GM19328 (cell line): Measurements from ENCODE around the gene PARP8.
A peak's percentile ranks its signal among the peaks of the same experiment; 100 is the strongest.
"Not testable (repeated sequence)": the region's sequence is repeated elsewhere in the genome, so short reads cannot be mapped to it uniquely, and the experiment has no call there.

Experiments
- ATAC-seq: cut with Tn5 transposase; IDR thresholded peaks from one replicate; pipeline ENCODE4 v1.9.1; 2021; ENCODE audit warnings: mild to moderate bottlenecking, moderate library complexity; ENCODE audit not compliant: unreplicated experiment

PARP8 gene

DNA sequence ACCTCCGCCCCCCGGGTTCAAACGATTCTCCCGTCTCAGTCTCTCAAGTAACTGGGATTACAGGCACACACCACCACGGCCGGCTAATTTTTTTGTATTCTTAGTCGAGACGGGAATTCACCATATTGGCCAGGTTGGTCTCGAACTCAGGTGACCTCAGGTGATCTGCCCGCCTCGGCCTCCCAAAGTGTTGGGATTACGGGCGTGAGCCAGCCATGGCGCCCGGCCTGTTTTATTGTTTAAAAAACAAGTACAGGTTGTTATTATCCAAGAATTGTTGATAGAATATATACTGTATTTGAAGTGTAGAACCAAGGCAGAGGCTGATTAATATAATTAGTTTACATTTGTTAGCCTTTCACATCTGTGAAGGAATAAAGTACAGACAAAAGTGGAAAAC lies 8.9 kb downstream of the PARP8 start:
- ATAC-seq = no peak

- ATAC-seq = not testable (repeated sequence)
Measured at GRCh38 chr5:50679554-50679953, 13.1 kb downstream of the PARP8 start.

DNA sequence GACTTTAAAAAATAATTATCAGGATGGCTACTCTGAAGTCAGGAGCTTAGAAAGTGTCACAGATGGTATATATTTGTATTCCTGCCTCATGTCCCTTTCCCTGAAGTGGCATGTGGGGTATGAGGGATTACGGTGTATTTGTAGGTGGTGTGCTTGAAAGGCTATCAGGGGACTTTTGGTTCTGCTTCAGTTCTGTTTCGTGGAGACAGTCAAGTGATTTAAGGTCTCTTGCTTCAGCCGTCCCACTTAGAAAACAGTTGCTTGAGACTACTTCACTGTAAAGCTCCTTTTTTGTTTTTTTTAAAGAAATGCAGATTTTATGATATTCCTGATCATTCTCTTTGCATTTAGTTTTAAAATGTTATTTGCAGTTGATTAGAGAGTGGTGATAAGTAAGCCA lies 18.3 kb downstream of the PARP8 start:
- no peak for ATAC-seq

DNA sequence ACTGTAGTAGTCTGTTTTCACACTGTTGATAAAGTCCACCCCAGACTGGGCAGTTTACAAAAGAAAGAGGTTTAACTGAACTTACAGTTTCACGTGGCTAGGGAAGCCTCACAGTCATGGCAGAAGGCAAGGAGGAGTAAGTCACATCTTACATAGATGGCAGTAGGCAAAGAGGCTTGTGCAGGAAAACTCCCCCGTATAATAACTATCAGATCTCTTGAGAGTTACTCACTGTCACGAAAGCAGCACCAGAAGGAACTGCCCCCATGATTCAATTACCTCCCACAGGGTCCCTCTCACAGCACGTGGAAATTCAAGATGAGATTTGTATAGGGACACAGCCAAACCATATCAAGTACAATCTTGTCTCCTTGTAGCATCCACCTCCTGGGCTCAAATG lies 21.1 kb downstream of the PARP8 start:
- ATAC-seq = no peak

GRCh38 chr5:50691399-50692016 lies 25.1 kb downstream of the PARP8 start:
- no peak for ATAC-seq

DNA sequence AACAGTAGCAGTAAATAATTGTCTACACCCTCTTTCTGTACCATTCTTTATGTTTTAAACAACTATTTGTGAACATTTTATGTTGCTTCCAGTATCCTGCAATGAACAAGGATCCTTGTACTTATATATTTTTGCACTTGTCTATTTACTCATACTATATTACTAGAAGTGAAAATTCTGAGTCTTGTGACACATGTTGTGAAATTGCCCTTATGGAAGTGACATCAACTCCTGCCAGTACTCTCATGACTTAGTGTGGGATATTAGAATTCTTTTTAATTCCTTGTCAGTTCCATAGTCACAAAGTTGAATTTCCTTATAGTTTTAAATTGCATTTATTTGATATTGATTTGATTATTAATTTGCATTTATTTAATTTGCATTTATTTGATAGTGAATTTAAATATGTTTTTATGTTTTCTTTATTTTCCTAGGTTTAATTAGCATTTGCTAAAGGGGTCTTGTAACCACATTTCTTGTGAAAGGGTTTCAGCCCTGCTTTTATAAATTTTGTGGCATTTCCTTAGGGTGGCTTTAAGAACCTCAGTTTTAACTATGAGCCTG lies 27.7 kb downstream of the PARP8 start:
- no peak for ATAC-seq

- not testable (repeated sequence) for ATAC-seq
Measured at GRCh38 chr5:50694626-50695025, 28.2 kb downstream of the PARP8 start.

DNA sequence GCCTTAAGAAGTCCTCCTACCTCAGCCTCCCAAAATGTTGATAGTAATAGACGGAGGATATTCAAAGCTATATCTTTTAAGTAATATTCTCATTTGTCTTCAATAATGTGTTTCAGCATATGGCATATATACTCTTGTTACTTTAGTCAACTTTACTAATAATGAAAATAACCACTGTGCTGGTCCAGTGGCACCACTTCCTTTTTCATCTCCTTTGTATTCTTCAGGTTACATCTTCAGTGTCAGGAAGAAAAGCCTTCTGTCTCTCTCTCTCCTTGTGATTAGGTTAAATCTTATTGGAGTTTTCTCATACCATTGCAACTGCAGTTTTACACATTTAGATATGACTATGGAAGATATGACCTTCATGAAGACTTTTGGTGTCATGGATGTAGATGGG lies 31.3 kb downstream of the PARP8 start:
- ATAC-seq = peak; percentile 58

GRCh38 chr5:50699737-50700136 lies 33.3 kb downstream of the PARP8 start:
- no peak for ATAC-seq

DNA sequence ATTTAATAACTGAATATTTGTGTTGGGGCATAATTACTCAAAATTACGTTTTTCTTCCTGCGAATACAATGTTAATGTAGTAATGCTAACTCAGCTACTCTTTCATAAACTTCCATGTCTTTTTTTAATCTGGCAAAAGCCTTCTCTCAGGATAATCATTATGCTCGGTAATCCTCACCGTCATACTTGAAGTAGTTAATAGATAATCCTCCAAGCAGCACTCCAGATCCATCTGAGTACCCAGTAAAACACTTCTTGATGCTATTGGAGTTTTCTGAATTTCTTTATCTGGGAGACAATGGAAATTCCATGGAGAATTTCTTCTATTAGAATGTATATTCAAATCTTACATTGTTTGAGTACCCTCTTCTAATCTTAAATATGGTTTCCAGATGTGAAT lies 34.3 kb downstream of the PARP8 start:
- ATAC-seq = no peak

- ATAC-seq = no peak
Measured at GRCh38 chr5:50702615-50703366, 36.4 kb downstream of the PARP8 start.

- no peak for ATAC-seq
Measured at GRCh38 chr5:50703367-50703666, 36.9 kb downstream of the PARP8 start.

GRCh38 chr5:50704730-50705129 lies 38.3 kb downstream of the PARP8 start:
- ATAC-seq = no peak

DNA sequence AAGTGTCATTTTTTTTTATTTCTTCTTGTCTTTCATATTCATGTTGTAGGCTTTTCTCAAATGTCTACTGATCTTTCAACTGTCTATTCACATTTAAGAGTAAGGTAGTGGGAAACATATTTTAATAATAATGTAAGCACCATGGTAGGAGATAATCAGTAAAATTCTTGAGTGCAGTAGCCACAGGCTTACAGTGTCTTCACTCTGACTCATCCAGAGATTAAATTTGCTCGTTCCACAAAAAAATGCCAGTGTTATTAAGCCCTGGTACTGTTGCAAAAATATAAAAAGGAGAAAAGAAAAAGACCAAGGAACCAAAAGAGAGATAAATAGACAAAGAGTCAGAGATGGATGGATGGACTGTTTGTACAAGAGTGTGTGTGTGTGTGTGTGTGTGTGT lies 43.0 kb downstream of the PARP8 start:
- no peak for ATAC-seq

DNA sequence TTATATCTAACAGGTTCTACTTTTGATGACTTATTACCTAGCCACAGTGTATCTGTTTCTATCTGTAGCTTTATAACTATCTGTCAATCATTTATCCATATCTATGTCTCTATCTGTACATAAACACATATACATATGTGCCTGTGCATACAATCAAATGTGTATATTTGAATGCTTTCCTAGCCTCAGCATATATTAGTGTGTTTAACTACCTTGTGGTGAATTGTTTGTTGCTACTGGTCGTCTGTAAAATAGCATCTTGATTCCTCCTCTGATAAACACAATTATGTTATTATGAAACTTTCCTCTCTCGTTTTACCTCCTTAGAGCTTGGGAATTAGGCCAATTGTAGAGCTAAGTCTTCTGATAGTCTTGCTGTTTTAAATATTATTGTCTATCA lies 44.4 kb downstream of the PARP8 start:
- ATAC-seq = no peak

DNA sequence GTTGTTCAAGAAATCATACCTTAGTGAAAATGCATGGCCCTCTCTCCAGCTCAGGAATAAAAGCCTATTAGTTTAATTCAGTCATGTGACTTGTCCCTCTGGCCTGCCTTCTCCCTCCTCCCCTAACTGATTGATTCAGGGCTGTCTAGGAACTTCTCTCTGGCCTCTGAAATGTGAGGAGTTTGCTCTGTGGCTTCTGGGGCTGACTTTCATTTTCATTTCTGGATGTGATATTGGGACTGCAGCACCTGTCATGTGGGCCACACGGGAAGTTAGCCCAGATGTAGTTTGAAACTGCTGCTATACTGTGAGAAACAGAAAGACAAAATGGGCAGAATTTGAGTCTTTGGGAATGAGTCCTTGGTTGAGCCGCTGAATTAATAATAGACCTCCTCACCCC lies 44.8 kb downstream of the PARP8 start:
- ATAC-seq = peak; percentile 96

DNA sequence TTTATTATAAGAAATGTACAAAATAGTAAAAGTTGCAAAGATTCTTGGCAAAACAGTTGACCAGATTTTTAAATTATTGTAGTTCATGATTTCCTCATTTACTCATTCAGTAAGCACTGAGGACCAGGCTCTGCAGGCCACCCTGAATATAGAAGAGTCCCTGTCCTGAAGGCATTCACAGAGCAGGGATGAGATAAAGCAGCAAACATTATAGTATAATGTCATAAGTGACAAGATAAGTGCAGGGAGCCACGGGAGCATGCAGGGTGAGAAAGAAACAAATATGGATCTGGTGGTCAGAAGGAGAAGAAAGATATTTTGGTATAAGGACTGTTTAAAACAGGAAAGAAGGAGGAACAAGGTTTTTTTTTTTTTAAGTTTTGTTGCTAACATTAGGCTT lies 46.0 kb downstream of the PARP8 start:
- no peak for ATAC-seq

DNA sequence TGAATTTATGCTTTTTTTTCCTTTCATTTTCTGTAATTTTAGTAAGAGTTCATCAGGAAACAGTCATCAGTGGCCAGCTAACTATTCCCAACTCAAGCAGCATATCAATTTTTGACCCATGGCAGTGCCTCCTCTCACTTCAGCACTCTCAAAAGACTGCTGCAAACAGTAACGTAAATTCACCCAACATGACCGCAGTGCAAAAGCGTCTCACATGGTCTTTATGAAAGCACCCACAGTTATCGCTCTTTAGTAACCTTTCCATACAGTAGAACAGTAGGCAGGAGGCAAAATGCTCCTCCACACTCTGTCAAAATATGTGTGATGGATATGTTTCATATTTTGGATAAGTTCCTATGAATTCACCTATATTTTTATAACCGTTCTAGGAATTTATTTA lies 48.6 kb downstream of the PARP8 start:
- no peak for ATAC-seq

DNA sequence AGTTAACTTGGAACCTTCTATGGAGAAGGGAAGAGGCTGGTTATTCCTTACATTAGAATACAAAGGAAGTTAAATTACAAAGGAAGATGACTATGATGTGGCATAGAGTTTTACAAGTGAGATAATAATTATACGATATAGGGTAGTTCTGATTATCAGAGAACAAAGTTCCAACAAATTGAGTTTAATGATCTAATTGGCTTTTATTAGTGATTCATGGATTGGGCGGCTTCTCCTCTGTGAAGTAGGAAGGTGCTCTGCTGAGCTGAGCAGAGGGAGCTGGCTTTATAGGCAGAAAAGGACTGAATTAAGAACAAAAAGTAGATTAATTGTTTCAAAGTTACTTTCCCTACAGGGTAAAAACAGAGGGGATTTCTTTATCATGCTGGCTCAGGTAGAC lies 49.7 kb downstream of the PARP8 start:
- no peak for ATAC-seq

- ATAC-seq = no peak
Measured at GRCh38 chr5:50717651-50718050, 51.2 kb downstream of the PARP8 start.

DNA sequence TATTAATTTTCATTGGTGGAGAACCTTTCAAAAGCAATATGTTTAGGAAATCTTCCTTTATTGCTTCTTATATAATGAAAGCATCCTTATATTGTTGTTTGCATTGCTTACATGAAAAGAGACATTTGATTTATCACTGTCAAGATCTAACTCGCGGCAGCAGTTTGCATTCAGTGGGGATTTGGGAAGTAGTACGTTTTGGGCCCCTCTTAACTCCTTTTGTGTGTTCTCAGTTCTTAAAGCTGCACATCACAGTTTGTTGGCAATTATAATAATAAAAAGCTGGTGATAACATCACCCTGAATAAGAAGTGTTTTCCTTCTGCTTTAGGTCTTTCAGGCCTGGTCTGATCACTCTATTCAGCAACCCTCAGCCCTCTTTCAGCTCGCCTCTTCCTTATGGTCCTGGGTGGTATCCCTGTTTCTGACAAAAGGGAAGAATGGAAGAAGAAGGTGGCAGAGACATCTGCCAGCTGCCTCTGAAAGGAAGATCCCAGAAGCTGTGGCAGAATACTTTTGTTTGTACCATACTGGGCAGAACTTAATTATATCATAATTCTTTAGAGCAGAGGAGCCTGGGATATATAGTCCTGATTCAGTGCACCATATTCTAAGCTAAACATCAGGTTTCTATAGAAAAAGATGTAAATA lies 53.7 kb downstream of the PARP8 start:
- no peak for ATAC-seq

GRCh38 chr5:50722223-50722622 lies 55.8 kb downstream of the PARP8 start:
- ATAC-seq = no peak
